H54 (cell line): Measurements from ENCODE around the gene TARDBP.
"Not testable (repeated sequence)": the region's sequence is repeated elsewhere in the genome, so short reads cannot be mapped to it uniquely, and the experiment has no call there.

Source experiments
- DNase-seq: peaks from one replicate; pipeline ENCODE4 v3.0.0; 2011; ENCODE audit warnings: low spot score, mixed read lengths; ENCODE audit not compliant: insufficient read length
- FAIRE-seq: peaks from 3 replicates; lab custom pipeline; 2011; peaks lifted over from hg19 to GRCh38; lab: Jason Lieb, UNC
- POLR2A ChIP-seq: IDR thresholded peaks from 2 replicates; pipeline ENCODE4 v1.6.1; 2011; ENCODE audit warnings: low read depth, mild to moderate bottlenecking, low read length

The TARDBP gene

GRCh38 chr1:11042995-11043874, 30.8 kb downstream of the TARDBP start:
- no peak for TF ChIP-seq POLR2A
- FAIRE-seq (no peak), DNase-seq (no peak)

- no peak for TF ChIP-seq POLR2A
- FAIRE-seq, result no peak
- no peak for DNase-seq
These were observed 31.8 kb downstream of the TARDBP start for GRCh38 chr1:11044086-11044848.

- DNase-seq (no peak), FAIRE-seq (no peak)
- TF ChIP-seq POLR2A, result no peak
These were observed 32.5 kb downstream of the TARDBP start for GRCh38 chr1:11044849-11045427.

- DNase-seq, result no peak
- TF ChIP-seq POLR2A, result no peak
- no peak for FAIRE-seq
These were observed 33.2 kb downstream of the TARDBP start for GRCh38 chr1:11045428-11046269.

GRCh38 chr1:11046270-11046566, 33.8 kb downstream of the TARDBP start:
- TF ChIP-seq POLR2A, result no peak
- no peak for DNase-seq
- FAIRE-seq, result no peak

- DNase-seq (no peak), FAIRE-seq (no peak)
- TF ChIP-seq POLR2A, result no peak
These were observed 34.3 kb downstream of the TARDBP start, which contains the start of gene MASP2 for GRCh38 chr1:11046625-11047365. MASP2 (minus strand) TSS chr1:11047239; CDS start chr1:11047207, 32 bp downstream.

GRCh38 chr1:11051121-11051520, 38.7 kb downstream of the TARDBP start:
- FAIRE-seq, DNase-seq: not testable (repeated sequence)

GRCh38 chr1:11051781-11052511, 39.5 kb downstream of the TARDBP start:
- DNase-seq, result no peak
- no peak for FAIRE-seq
- no peak for TF ChIP-seq POLR2A

- DNase-seq (no peak), FAIRE-seq (no peak)
- no peak for TF ChIP-seq POLR2A
These were observed 40.6 kb downstream of the TARDBP start for GRCh38 chr1:11052839-11053757.

- DNase-seq (no peak), FAIRE-seq (no peak)
- no peak for TF ChIP-seq POLR2A
These were observed 41.3 kb downstream of the TARDBP start for GRCh38 chr1:11053758-11054137.

- no peak for TF ChIP-seq POLR2A
- DNase-seq, result no peak
- FAIRE-seq, result no peak
These were observed 41.7 kb downstream of the TARDBP start for GRCh38 chr1:11054181-11054580.
